Bronchial epithelial cell (primary cell): ENCODE results near the gene EMC9. TPM values are rescaled to one million over a fixed set of nuclear protein-coding genes. Genes with fewer than 3 reads are reported as not detected.

Experiments
- DNase-seq: peaks from one replicate; pipeline ENCODE4 v3.0.0-alpha.2; 2010; ENCODE audit warnings: low read depth
- FAIRE-seq: peaks from 2 replicates; lab custom pipeline; 2011; peaks lifted over from hg19 to GRCh38; lab: Jason Lieb, UNC
- H3K27me3 ChIP-seq: 2 replicates; pipeline ENCODE4 v1.5.1; 2011; ENCODE audit warnings: low read length; ENCODE audit not compliant: control insufficient read depth, insufficient read depth
- H3K36me3 ChIP-seq: 2 replicates; pipeline ENCODE4 v1.5.1; 2011; ENCODE audit warnings: low read length; ENCODE audit not compliant: control insufficient read depth, insufficient read depth
- H3K4me3 ChIP-seq: 2 replicates; pipeline ENCODE4 v1.5.1; 2011; ENCODE audit warnings: mild to moderate bottlenecking, low read depth, low read length, control low read depth
- CTCF ChIP-seq: IDR thresholded peaks from 2 replicates; pipeline ENCODE4 v1.5.1; 2011; ENCODE audit warnings: mild to moderate bottlenecking, moderate library complexity, low read length, control low read depth, inconsistent platforms; ENCODE audit not compliant: insufficient read depth, severe bottlenecking
- total RNA-seq: library from RNA; depleted of rRNA; stranded (reverse); fragments of >200 nt; gene quantifications from 2 replicates; pipeline ENCODE4 v1.2.1, GENCODE V29; 2014

EMC9 gene
- total RNA-seq, 1 donor from 2014 or later = 12.6 TPM

- peaks cover 7% of the 10 kb centered on the region for H3K36me3 ChIP-seq
- no peak for TF ChIP-seq CTCF
- DNase-seq = no peak
- no peak for FAIRE-seq
- H3K27me3 ChIP-seq = no peaks in the 10 kb centered on the region
- H3K4me3 ChIP-seq = no peak overlapping the region
Measured at GRCh38 chr14:24133735-24134134, 7.7 kb downstream of the EMC9 start.

DNA sequence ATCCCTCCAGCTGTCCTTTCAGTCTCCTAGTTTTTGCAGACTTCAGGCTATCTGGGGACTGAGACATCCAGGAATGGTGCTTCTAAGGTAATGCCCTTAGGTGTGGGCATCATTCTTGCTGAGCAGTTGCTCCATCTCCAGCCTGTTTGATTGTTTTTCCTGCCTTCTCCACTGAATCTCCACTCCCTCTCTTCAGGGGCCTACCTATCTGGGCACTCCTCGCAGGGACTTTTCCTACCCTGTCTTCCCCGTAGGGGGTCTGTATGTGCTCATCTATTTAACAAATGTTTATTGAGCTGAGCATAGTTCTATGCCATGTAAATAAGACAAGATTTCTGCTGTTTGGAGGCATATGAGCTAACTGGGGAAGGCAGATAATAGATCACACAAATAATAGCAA, 8.4 kb downstream of the EMC9 start:
- Histone ChIP-seq H3K4me3 (no peak overlapping the region), H3K27me3 (no peaks in the 10 kb centered on the region), H3K36me3 (peaks cover 3% of the 10 kb centered on the region)
- FAIRE-seq (no peak), DNase-seq (no peak)
- no peak for TF ChIP-seq CTCF

- DNase-seq = no peak
- H3K36me3 ChIP-seq = peaks cover 1% of the 10 kb centered on the region
- H3K4me3 ChIP-seq = no peak overlapping the region
- no peaks in the 10 kb centered on the region for H3K27me3 ChIP-seq
- no peak for FAIRE-seq
- TF ChIP-seq CTCF = no peak
Measured at GRCh38 chr14:24132061-24132685, 9.2 kb downstream of the EMC9 start.

DNA sequence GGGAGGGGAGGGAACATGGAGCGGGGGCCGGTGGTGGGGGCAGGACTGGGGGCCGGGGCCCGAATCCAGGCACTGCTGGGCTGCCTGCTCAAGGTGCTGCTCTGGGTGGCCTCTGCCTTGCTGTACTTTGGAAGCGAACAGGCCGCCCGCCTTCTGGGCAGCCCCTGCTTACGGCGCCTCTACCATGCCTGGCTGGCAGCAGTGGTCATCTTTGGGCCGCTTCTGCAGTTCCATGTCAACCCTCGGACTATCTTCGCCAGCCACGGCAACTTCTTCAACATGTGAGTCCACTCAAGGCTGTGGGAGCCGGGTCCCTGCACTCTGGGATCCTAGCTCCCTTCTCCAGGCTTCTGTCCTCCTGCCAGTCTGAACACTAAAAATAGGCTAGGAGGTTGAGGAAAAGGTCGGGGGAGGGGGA, 9.8 kb downstream of the EMC9 start:
- DNase-seq (no peak), FAIRE-seq (no peak)
- H3K36me3 ChIP-seq = peaks cover 1% of the 10 kb centered on the region
- H3K4me3 ChIP-seq = no peak overlapping the region
- H3K27me3 ChIP-seq = no peaks in the 10 kb centered on the region
- TF ChIP-seq CTCF = no peak

GRCh38 chr14:24130717-24131548, 10.5 kb downstream of the EMC9 start:
- no peak for DNase-seq
- no peak for FAIRE-seq
- H3K36me3 ChIP-seq = peaks cover 1% of the 10 kb centered on the region
- no peak overlapping the region for H3K4me3 ChIP-seq
- no peak for TF ChIP-seq CTCF
- no peaks in the 10 kb centered on the region for H3K27me3 ChIP-seq
